NOMO-1 (cell line): Measurements from ENCODE around the gene OXNAD1.

Source experiments
- DNase-seq, 2 experiments: peaks; one replicate each; lab custom pipeline; 2025; ENCODE audit not compliant: unreplicated experiment in 2 of 2; lab: John Stamatoyannopoulos, UW

The OXNAD1 gene

GRCh38 chr3:16354291-16354690 is 89.3 kb downstream of the OXNAD1 start:
- DNase-seq: no peak
